ENCODE results near the gene INPP5D. TPM values are rescaled to one million over a fixed set of nuclear protein-coding genes. Genes with fewer than 3 reads are reported as not detected.
"Not testable (repeated sequence)": the region's sequence is repeated elsewhere in the genome, so short reads cannot be mapped to it uniquely, and the experiment has no call there.

Gene INPP5D
- total RNA-seq, 1 donor from 2014 or later, result 275 TPM

- intact Hi-C loops (cut with micrococcal nuclease), result loop anchor here (5.0 to 10.0 kb wide), 3 partner anchors 293 to 353 kb away; no protein-coding TSS in a partner anchor
- Mint-ChIP-seq H3K27me3 (no peaks in the 10 kb centered on the region), H3K4me3 (peak overlapping the region; percentile 44), H3K36me3 (ENCODE audit: low read depth) (peaks cover 73% of the 10 kb centered on the region), H3K4me1 (peaks cover 77% of the 10 kb centered on the region), H3K27ac (peak overlapping the region; percentile 56), H3K9me3 (no peaks in the 10 kb centered on the region)
- DNase-seq (peak; percentile 10), ATAC-seq (ENCODE audit: low read depth) (no peak)
- TF ChIP-seq CTCF (IDR thresholded peaks at IDR 0.05), result no peak
- ChIA-PET CTCF (interaction anchor here (1.3 kb wide), 1 partner anchor 60 kb away, joined by 4 read pairs; no protein-coding TSS in a partner anchor), POLR2A (interaction anchor here (0.7 to 7.6 kb wide), 8 partner anchors 11 to 171 kb away, joined by 3 to 308 read pairs (median 10); no protein-coding TSS in a partner anchor)
Observed at GRCh38 chr2:233064530-233065199, 4.5 kb downstream of the INPP5D start.

- H3K9me3 Mint-ChIP-seq; ATAC-seq (ENCODE audit: low read depth); DNase-seq; H3K27me3 Mint-ChIP-seq; CTCF ChIA-PET: not testable (repeated sequence)
- intact Hi-C loops (cut with micrococcal nuclease), result loop anchor here (10.0 kb wide), 1 partner anchor 320 kb away; no protein-coding TSS in a partner anchor
- peaks cover 76% of the 10 kb centered on the region for H3K36me3 Mint-ChIP-seq (ENCODE audit: low read depth)
- peak overlapping the region; percentile 11 for H3K4me3 Mint-ChIP-seq
- peak overlapping the region; percentile 56 for H3K27ac Mint-ChIP-seq
- POLR2A ChIA-PET, result interaction anchor here (0.7 to 7.6 kb wide), 7 partner anchors 10 to 171 kb away, joined by 3 to 308 read pairs (median 13); no protein-coding TSS in a partner anchor
- H3K4me1 Mint-ChIP-seq, result peaks cover 77% of the 10 kb centered on the region
Observed at GRCh38 chr2:233065200-233065589, 5.1 kb downstream of the INPP5D start.

- intact Hi-C loops (cut with micrococcal nuclease), result loop anchor here (10.0 kb wide), 1 partner anchor 319 kb away; no protein-coding TSS in a partner anchor
- Mint-ChIP-seq H3K4me1 (peaks cover 85% of the 10 kb centered on the region), H3K36me3 (ENCODE audit: low read depth) (peaks cover 73% of the 10 kb centered on the region), H3K4me3 (no peak overlapping the region), H3K27me3 (no peaks in the 10 kb centered on the region), H3K27ac (no peak overlapping the region), H3K9me3 (no peaks in the 10 kb centered on the region)
- DNase-seq (no peak), ATAC-seq (ENCODE audit: low read depth) (no peak)
- POLR2A ChIA-PET, result interaction anchor here (0.6 to 7.6 kb wide), 5 partner anchors 9 to 209 kb away, joined by 3 to 308 read pairs (median 5); partner anchors contain the start of gene ATG16L1
- TF ChIP-seq CTCF (IDR thresholded peaks at IDR 0.05), result no peak
- CTCF ChIA-PET, result no interaction called here
Observed at GRCh38 chr2:233065954-233066470, 5.9 kb downstream of the INPP5D start.

- H3K27ac Mint-ChIP-seq, result peak overlapping the region; percentile 75
- no peak for TF ChIP-seq CTCF (IDR thresholded peaks at IDR 0.05)
- POLR2A ChIA-PET, result interaction anchor here (1.2 to 4.0 kb wide), 3 partner anchors 10 to 18 kb away, joined by 4 to 31 read pairs (median 7); no protein-coding TSS in a partner anchor
- ATAC-seq (ENCODE audit: low read depth) (peak; percentile 60), DNase-seq (no peak)
- H3K4me3 Mint-ChIP-seq, result peak overlapping the region; percentile 67
- peaks cover 78% of the 10 kb centered on the region for H3K4me1 Mint-ChIP-seq
- intact Hi-C loops (cut with micrococcal nuclease), result loop anchor here (10.0 kb wide), 1 partner anchor 316 kb away; no protein-coding TSS in a partner anchor
- CTCF ChIA-PET, result no interaction called here
- peaks cover 57% of the 10 kb centered on the region for H3K36me3 Mint-ChIP-seq (ENCODE audit: low read depth)
- peaks cover 4% of the 10 kb centered on the region for H3K9me3 Mint-ChIP-seq
- H3K27me3 Mint-ChIP-seq, result no peaks in the 10 kb centered on the region
Observed at GRCh38 chr2:233068762-233069418, 8.7 kb downstream of the INPP5D start.

GRCh38 chr2:233072838-233073237 lies 12.7 kb downstream of the INPP5D start:
- ATAC-seq (ENCODE audit: low read depth) (no peak), DNase-seq (no peak)
- ChIA-PET POLR2A (interaction anchor here (1.0 to 4.7 kb wide), 3 partner anchors 10 to 27 kb away, joined by 5 to 113 read pairs (median 19); partner anchors contain the start of gene INPP5D), CTCF (interaction anchor here (0.7 to 1.5 kb wide), 2 partner anchors 27 to 52 kb away, joined by 3 to 5 read pairs; no protein-coding TSS in a partner anchor)
- Mint-ChIP-seq H3K4me1 (peaks cover 45% of the 10 kb centered on the region), H3K36me3 (ENCODE audit: low read depth) (peaks cover 27% of the 10 kb centered on the region), H3K27me3 (no peaks in the 10 kb centered on the region), H3K4me3 (no peak overlapping the region), H3K27ac (no peak overlapping the region), H3K9me3 (peaks cover 4% of the 10 kb centered on the region)
- intact Hi-C loops (cut with micrococcal nuclease), result no loop called here
- no peak for TF ChIP-seq CTCF (IDR thresholded peaks at IDR 0.05)
